Measurements from ENCODE around the gene SEMA3E. TPM values are rescaled to one million over a fixed set of nuclear protein-coding genes. Genes with fewer than 3 reads are reported as not detected.
"Not testable (repeated sequence)": the region's sequence is repeated elsewhere in the genome, so short reads cannot be mapped to it uniquely, and the experiment has no call there.

SEMA3E gene
- total RNA-seq, 2 donors from 2014 or later: 0.07 to 0.59 TPM

GRCh38 chr7:83459101-83459929 lies 189.6 kb downstream of the SEMA3E start:
- H3K36me3 ChIP-seq; H3K4me1 ChIP-seq; DNase-seq (ENCODE audit: low spot score); H3K4me3 ChIP-seq; H3K9me3 ChIP-seq; H3K27ac ChIP-seq; H3K27me3 ChIP-seq: not testable (repeated sequence)

- TF ChIP-seq CTCF (IDR thresholded peaks at IDR 0.05): no peak
Measured at GRCh38 chr7:83457022-83457892, 191.7 kb downstream of the SEMA3E start.

GRCh38 chr7:83456413-83456812 lies 192.5 kb downstream of the SEMA3E start:
- Histone ChIP-seq H3K9me3 (no peaks in the 10 kb centered on the region), H3K36me3 (no peaks in the 10 kb centered on the region), H3K27ac (no peak overlapping the region), H3K4me1 (no peaks in the 10 kb centered on the region), H3K27me3 (peaks cover 0 to 3% of the 10 kb centered on the region in 2 donors), H3K4me3 (no peak overlapping the region)
- no peak for DNase-seq (ENCODE audit: low spot score)
- no peak for TF ChIP-seq CTCF (IDR thresholded peaks at IDR 0.05)

More at GRCh38 chr7:83457022-83457892, 191.7 kb downstream of the SEMA3E start:
- H3K4me3 ChIP-seq: no peak overlapping the region
- no peak for DNase-seq (ENCODE audit: low spot score)
- H3K36me3 ChIP-seq: no peaks in the 10 kb centered on the region
- H3K4me1 ChIP-seq: no peaks in the 10 kb centered on the region
- no peak overlapping the region for H3K27ac ChIP-seq
- peaks cover 0 to 3% of the 10 kb centered on the region in 2 donors for H3K27me3 ChIP-seq
- H3K9me3 ChIP-seq: no peaks in the 10 kb centered on the region

- H3K27ac ChIP-seq: no peak overlapping the region
- H3K4me1 ChIP-seq: no peaks in the 10 kb centered on the region
- TF ChIP-seq CTCF (IDR thresholded peaks at IDR 0.05): no peak
- no peak for DNase-seq (ENCODE audit: low spot score)
- H3K36me3 ChIP-seq: no peaks in the 10 kb centered on the region
- H3K4me3 ChIP-seq: no peak overlapping the region
- peaks cover 0 to 3% of the 10 kb centered on the region in 2 donors for H3K27me3 ChIP-seq
- H3K9me3 ChIP-seq: no peaks in the 10 kb centered on the region
Measured at GRCh38 chr7:83455612-83456011, 193.3 kb downstream of the SEMA3E start.

- no peaks in the 10 kb centered on the region for H3K4me1 ChIP-seq
- no peaks in the 10 kb centered on the region for H3K36me3 ChIP-seq
- no peaks in the 10 kb centered on the region for H3K9me3 ChIP-seq
- no peak for TF ChIP-seq CTCF (IDR thresholded peaks at IDR 0.05)
- H3K27me3 ChIP-seq: no peaks in the 10 kb centered on the region
- no peak overlapping the region for H3K27ac ChIP-seq
- DNase-seq (ENCODE audit: low spot score): no peak
- no peak overlapping the region for H3K4me3 ChIP-seq
Measured at GRCh38 chr7:83452256-83452655, 196.7 kb downstream of the SEMA3E start.

GRCh38 chr7:83451501-83452045 lies 197.4 kb downstream of the SEMA3E start:
- no peaks in the 10 kb centered on the region for H3K9me3 ChIP-seq
- no peaks in the 10 kb centered on the region for H3K27me3 ChIP-seq
- H3K4me1 ChIP-seq: no peaks in the 10 kb centered on the region
- H3K27ac ChIP-seq: no peak overlapping the region
- H3K4me3 ChIP-seq: no peak overlapping the region
- no peak for TF ChIP-seq CTCF (IDR thresholded peaks at IDR 0.05)
- H3K36me3 ChIP-seq: no peaks in the 10 kb centered on the region
- DNase-seq (ENCODE audit: low spot score): no peak

Measured in right atrium auricular region (tissue), 2 donors.